Testis (tissue), 3 donors: Measurements from ENCODE around the gene TMEM233. TPM values are rescaled to one million over a fixed set of nuclear protein-coding genes. Genes with fewer than 3 reads are reported as not detected.
"Not testable (repeated sequence)": the region's sequence is repeated elsewhere in the genome, so short reads cannot be mapped to it uniquely, and the experiment has no call there.

Experiments
- DNase-seq: peaks from one replicate; pipeline ENCODE4 v3.0.0-alpha.2; 2019
- H3K27ac ChIP-seq, 2 donors: fragments of 200-600 bp; sonication (generic); one replicate each; pipeline ENCODE4 v1.5.1; 2019
- H3K27me3 ChIP-seq: fragments of 200-600 bp; sonication (generic); one replicate; pipeline ENCODE4 v1.5.1; 2019
- H3K36me3 ChIP-seq: fragments of 200-600 bp; sonication (generic); one replicate; pipeline ENCODE4 v1.5.1; 2017; ENCODE audit warnings: low read depth; ENCODE audit errors: missing control alignments
- H3K4me1 ChIP-seq: fragments of 200-600 bp; sonication (generic); one replicate; pipeline ENCODE4 v1.5.1; 2019
- H3K4me3 ChIP-seq, 2 donors: fragments of 200-600 bp; sonication (generic); one replicate each; pipeline ENCODE4 v1.5.1; 2017 to 2019
- H3K9me3 ChIP-seq: fragments of 200-600 bp; sonication (generic); one replicate; pipeline ENCODE4 v1.5.1; 2017
- POLR2A ChIP-seq: fragments of 450-650 bp; IDR thresholded peaks from one replicate; pipeline ENCODE4 v1.6.1; 2017; ENCODE audit warnings: antibody characterized with exemption, mild to moderate bottlenecking, moderate library complexity
- WGBS, 2 donors: methylation state at CpG; one replicate each; pipeline ENCODE4 v1.1.5; 2018; 5-methylcytosine and 5-hydroxymethylcytosine counted together
- intact Hi-C: fragments of 100-400 bp; cut with DNase I; formaldehyde crosslinking; loops from one replicate; pipeline ENCODE4 v1.15.1; 2023; ENCODE audit warnings: low total_unique reads
- polyA plus RNA-seq: library from polyadenylated mRNA; stranded (reverse); fragments of 350-450 nt; fragmentation: Illumina TruSeq; extraction: RNeasy Lipid Tissue Mini Kit (QIAGEN cat#74804); gene quantifications from one replicate; pipeline ENCODE4 v1.2.3, GENCODE V29; 2014; ENCODE audit warnings: low read depth, low replicate concordance; ENCODE audit not compliant: insufficient read depth
- total RNA-seq, 2 donors: library from RNA; depleted of rRNA; stranded (reverse); fragments of >200 nt; gene quantifications; one replicate each; pipeline ENCODE4 v1.2.3, GENCODE V29; 2016
- TF ChIP-seq, protein P1 (sequence below), 3 experiments: fragments of 450-650 bp in 2 of 3; fragments of 200-600 bp in 1 of 3; sonication (generic) in 1 of 3; IDR thresholded peaks; one replicate each; pipeline ENCODE4 v1.5.1; 2016 to 2019; ENCODE audit warnings: antibody characterized with exemption in 3 of 3, mild to moderate bottlenecking in 2 of 3, moderate library complexity in 1 of 3

The TMEM233 gene
- total and polyA plus RNA-seq, 3 donors from 2014 or later, result 0.31 to 0.47 TPM; not detected in 1

- 87 to 89% methylated on average over 7 of the region's 7 CpGs for WGBS, 2 donors
- H3K4me1 ChIP-seq, result no peaks in the 10 kb centered on the region
- DNase-seq, result no peak
- TF ChIP-seq, protein P1, sequence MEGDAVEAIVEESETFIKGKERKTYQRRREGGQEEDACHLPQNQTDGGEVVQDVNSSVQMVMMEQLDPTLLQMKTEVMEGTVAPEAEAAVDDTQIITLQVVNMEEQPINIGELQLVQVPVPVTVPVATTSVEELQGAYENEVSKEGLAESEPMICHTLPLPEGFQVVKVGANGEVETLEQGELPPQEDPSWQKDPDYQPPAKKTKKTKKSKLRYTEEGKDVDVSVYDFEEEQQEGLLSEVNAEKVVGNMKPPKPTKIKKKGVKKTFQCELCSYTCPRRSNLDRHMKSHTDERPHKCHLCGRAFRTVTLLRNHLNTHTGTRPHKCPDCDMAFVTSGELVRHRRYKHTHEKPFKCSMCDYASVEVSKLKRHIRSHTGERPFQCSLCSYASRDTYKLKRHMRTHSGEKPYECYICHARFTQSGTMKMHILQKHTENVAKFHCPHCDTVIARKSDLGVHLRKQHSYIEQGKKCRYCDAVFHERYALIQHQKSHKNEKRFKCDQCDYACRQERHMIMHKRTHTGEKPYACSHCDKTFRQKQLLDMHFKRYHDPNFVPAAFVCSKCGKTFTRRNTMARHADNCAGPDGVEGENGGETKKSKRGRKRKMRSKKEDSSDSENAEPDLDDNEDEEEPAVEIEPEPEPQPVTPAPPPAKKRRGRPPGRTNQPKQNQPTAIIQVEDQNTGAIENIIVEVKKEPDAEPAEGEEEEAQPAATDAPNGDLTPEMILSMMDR (IDR thresholded peaks at IDR 0.05), result no peak
- no peak for TF ChIP-seq POLR2A
- no peak overlapping the region for H3K27ac ChIP-seq
- intact Hi-C loops, result no loop called here
- H3K9me3 ChIP-seq, result no peaks in the 10 kb centered on the region
- no peak overlapping the region for H3K4me3 ChIP-seq
- no peaks in the 10 kb centered on the region for H3K27me3 ChIP-seq
- no peaks in the 10 kb centered on the region for H3K36me3 ChIP-seq
Measured at GRCh38 chr12:119645535-119646059, 52.0 kb downstream of the TMEM233 start.

GRCh38 chr12:119649202-119649808 is 55.7 kb downstream of the TMEM233 start:
- 51 to 62% methylated on average over 4 of the region's 4 CpGs for whole genome bisulfite sequencing, 2 donors
- H3K4me3 ChIP-seq, result no peak overlapping the region
- H3K9me3 ChIP-seq, result no peaks in the 10 kb centered on the region
- no peak for DNase-seq
- intact Hi-C loops, result no loop called here
- no peaks in the 10 kb centered on the region for H3K4me1 ChIP-seq
- TF ChIP-seq, protein P1 (IDR thresholded peaks at IDR 0.05), result peak in 2 of 3 experiments; percentile 51 to 65
- TF ChIP-seq POLR2A, result no peak
- no peaks in the 10 kb centered on the region for H3K27me3 ChIP-seq
- no peak overlapping the region for H3K27ac ChIP-seq
- no peaks in the 10 kb centered on the region for H3K36me3 ChIP-seq

GRCh38 chr12:119652665-119653064 is 59.1 kb downstream of the TMEM233 start:
- WGBS, 2 donors, result 63 to 64% methylated on average over 3 of the region's 3 CpGs
- Histone ChIP-seq H3K27me3 (no peaks in the 10 kb centered on the region), H3K4me1 (no peaks in the 10 kb centered on the region), H3K27ac (no peak overlapping the region), H3K36me3 (no peaks in the 10 kb centered on the region), H3K4me3 (no peak overlapping the region), H3K9me3 (no peaks in the 10 kb centered on the region)
- DNase-seq, result no peak
- intact Hi-C loops, result no loop called here
- no peak for TF ChIP-seq POLR2A
- TF ChIP-seq, protein P1 (IDR thresholded peaks at IDR 0.05), result no peak

DNA sequence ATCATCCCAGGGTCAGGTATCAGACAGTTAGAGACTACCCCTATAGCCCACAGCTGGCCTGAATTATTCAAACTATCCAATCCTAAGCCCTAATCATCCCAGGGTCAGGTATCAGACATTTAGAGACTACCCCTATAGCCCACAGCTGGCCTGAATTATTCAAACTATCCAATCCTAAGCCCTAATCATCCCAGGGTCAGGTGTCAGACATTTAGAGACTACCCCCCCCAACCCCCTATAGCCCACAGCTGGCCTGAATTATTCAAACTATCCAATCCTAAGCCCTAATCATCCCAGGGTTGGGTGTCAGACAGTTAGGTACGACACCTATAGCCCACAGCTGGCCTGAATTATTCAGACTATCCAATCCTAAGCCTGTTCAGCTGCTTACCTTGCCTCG is 63.4 kb downstream of the TMEM233 start:
- intact Hi-C loops, DNase-seq: not testable (repeated sequence)

DNA sequence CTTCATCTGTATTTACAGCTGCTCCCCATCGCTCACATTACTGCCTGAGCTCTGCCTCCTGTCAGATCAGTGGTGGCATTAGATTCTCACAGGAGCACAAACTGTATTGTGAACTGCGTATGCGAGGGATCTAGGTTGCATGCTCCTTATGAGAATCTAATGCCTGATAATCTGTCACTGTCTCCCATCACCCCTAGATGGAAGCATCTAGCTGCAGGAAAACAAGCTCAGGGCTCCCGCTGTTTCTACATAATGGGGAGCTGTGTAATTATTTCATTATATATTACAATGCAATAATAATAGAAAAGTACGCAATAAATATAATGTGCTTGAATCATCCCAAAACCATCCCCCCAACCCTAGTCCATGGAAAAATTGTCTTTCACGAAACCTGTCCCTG is 64.6 kb downstream of the TMEM233 start:
- WGBS, 2 donors, result 93% methylated on average over 6 of the region's 6 CpGs

More for the DNA sequence above, 63.4 kb downstream of the TMEM233 start:
- not testable (repeated sequence) for H3K9me3 ChIP-seq, H3K27ac ChIP-seq, H3K4me1 ChIP-seq, H3K4me3 ChIP-seq, H3K36me3 ChIP-seq, H3K27me3 ChIP-seq
- WGBS, 2 donors, result 90 to 97% methylated on average over 2 of the region's 2 CpGs

More for the DNA sequence above, 64.6 kb downstream of the TMEM233 start:
- intact Hi-C loops, DNase-seq, H3K4me3 ChIP-seq, H3K27ac ChIP-seq, H3K4me1 ChIP-seq, H3K9me3 ChIP-seq, H3K27me3 ChIP-seq, H3K36me3 ChIP-seq: not testable (repeated sequence)
